ENCODE measurements around the gene CFAP53.

The CFAP53 gene

GRCh38 chr18:50282521-50283335 is 16.4 kb upstream of the CFAP53 start:
- TF ChIP-seq ZNF274 (IDR thresholded peaks at IDR 0.05; ENCODE audit: low read depth, low read length) (no peak), YY1 (IDR thresholded peaks at IDR 0.05; ENCODE audit: insufficient read depth, insufficient read length) (no peak), SUZ12 (IDR thresholded peaks at IDR 0.05; ENCODE audit: extremely low read depth, insufficient read depth, insufficient read length) (no peak)
- Histone ChIP-seq H3K9ac (ENCODE audit: insufficient read length, low read depth) (no peak overlapping the region), H3K36me3 (ENCODE audit: insufficient read depth, insufficient read length, low read length) (peaks cover 62% of the 10 kb centered on the region), H3K9me3 (ENCODE audit: insufficient read depth, low read length) (no peaks in the 10 kb centered on the region), H3K4me1 (ENCODE audit: insufficient read depth, insufficient read length) (peaks cover 6% of the 10 kb centered on the region), H3K27me3 (ENCODE audit: insufficient read depth, insufficient read length) (no peaks in the 10 kb centered on the region), H3K4me3 (ENCODE audit: insufficient read length, low read depth) (no peak overlapping the region)
- DNase-seq (ENCODE audit: low read depth, low spot score), result no peak

GRCh38 chr18:50281972-50282520 is 15.8 kb upstream of the CFAP53 start:
- TF ChIP-seq YY1 (IDR thresholded peaks at IDR 0.05; ENCODE audit: insufficient read depth, insufficient read length) (no peak), SUZ12 (IDR thresholded peaks at IDR 0.05; ENCODE audit: extremely low read depth, insufficient read depth, insufficient read length) (no peak), ZNF274 (IDR thresholded peaks at IDR 0.05; ENCODE audit: low read depth, low read length) (no peak)
- H3K36me3 ChIP-seq (ENCODE audit: insufficient read depth, insufficient read length, low read length), result peaks cover 64% of the 10 kb centered on the region
- no peaks in the 10 kb centered on the region for H3K9me3 ChIP-seq (ENCODE audit: insufficient read depth, low read length)
- H3K9ac ChIP-seq (ENCODE audit: insufficient read length, low read depth), result peak overlapping the region; percentile 95
- no peak for DNase-seq (ENCODE audit: low read depth, low spot score)
- H3K4me3 ChIP-seq (ENCODE audit: insufficient read length, low read depth), result peak overlapping the region; percentile 97
- peaks cover 6% of the 10 kb centered on the region for H3K4me1 ChIP-seq (ENCODE audit: insufficient read depth, insufficient read length)
- no peaks in the 10 kb centered on the region for H3K27me3 ChIP-seq (ENCODE audit: insufficient read depth, insufficient read length)

GRCh38 chr18:50281295-50281971 is 15.1 kb upstream of the CFAP53 start, which contains the start of gene MBD1:
TSS of gene MBD1 (minus strand) at chr18:50281523. CDS start at chr18:50279992, 1,531 bp downstream.
- H3K36me3 ChIP-seq (ENCODE audit: insufficient read depth, insufficient read length, low read length), result peaks cover 70% of the 10 kb centered on the region
- H3K27me3 ChIP-seq (ENCODE audit: insufficient read depth, insufficient read length), result no peaks in the 10 kb centered on the region
- peak within 1 kb of the TSS; percentile 97 for H3K4me3 ChIP-seq (ENCODE audit: insufficient read length, low read depth)
- peak; percentile 91 for DNase-seq (ENCODE audit: low read depth, low spot score)
- no peaks in the 10 kb centered on the region for H3K9me3 ChIP-seq (ENCODE audit: insufficient read depth, low read length)
- TF ChIP-seq ZNF274 (IDR thresholded peaks at IDR 0.05; ENCODE audit: low read depth, low read length), result no peak
- TF ChIP-seq SUZ12 (IDR thresholded peaks at IDR 0.05; ENCODE audit: extremely low read depth, insufficient read depth, insufficient read length), result no peak
- no peak for TF ChIP-seq YY1 (IDR thresholded peaks at IDR 0.05; ENCODE audit: insufficient read depth, insufficient read length)
- H3K4me1 ChIP-seq (ENCODE audit: insufficient read depth, insufficient read length), result peaks cover 6% of the 10 kb centered on the region
- peak within 1 kb of the TSS; percentile 95 for H3K9ac ChIP-seq (ENCODE audit: insufficient read length, low read depth)

- no peaks in the 10 kb centered on the region for H3K9me3 ChIP-seq (ENCODE audit: insufficient read depth, low read length)
- peaks cover 71% of the 10 kb centered on the region for H3K36me3 ChIP-seq (ENCODE audit: insufficient read depth, insufficient read length, low read length)
- peak overlapping the region; percentile 97 for H3K4me3 ChIP-seq (ENCODE audit: insufficient read length, low read depth)
- H3K4me1 ChIP-seq (ENCODE audit: insufficient read depth, insufficient read length), result peaks cover 6% of the 10 kb centered on the region
- DNase-seq (ENCODE audit: low read depth, low spot score), result no peak
- TF ChIP-seq ZNF274 (IDR thresholded peaks at IDR 0.05; ENCODE audit: low read depth, low read length), result no peak
- no peak for TF ChIP-seq YY1 (IDR thresholded peaks at IDR 0.05; ENCODE audit: insufficient read depth, insufficient read length)
- no peak for TF ChIP-seq SUZ12 (IDR thresholded peaks at IDR 0.05; ENCODE audit: extremely low read depth, insufficient read depth, insufficient read length)
- H3K27me3 ChIP-seq (ENCODE audit: insufficient read depth, insufficient read length), result no peaks in the 10 kb centered on the region
- H3K9ac ChIP-seq (ENCODE audit: insufficient read length, low read depth), result peak overlapping the region; percentile 95
Observed at GRCh38 chr18:50280707-50281294, 14.5 kb upstream of the CFAP53 start.

GRCh38 chr18:50279752-50280151 is 13.5 kb upstream of the CFAP53 start:
- no peak for DNase-seq (ENCODE audit: low read depth, low spot score)
- no peak for TF ChIP-seq SUZ12 (IDR thresholded peaks at IDR 0.05; ENCODE audit: extremely low read depth, insufficient read depth, insufficient read length)
- no peak for TF ChIP-seq ZNF274 (IDR thresholded peaks at IDR 0.05; ENCODE audit: low read depth, low read length)
- TF ChIP-seq YY1 (IDR thresholded peaks at IDR 0.05; ENCODE audit: insufficient read depth, insufficient read length), result no peak
- H3K27me3 ChIP-seq (ENCODE audit: insufficient read depth, insufficient read length), result no peaks in the 10 kb centered on the region
- H3K9me3 ChIP-seq (ENCODE audit: insufficient read depth, low read length), result no peaks in the 10 kb centered on the region
- H3K9ac ChIP-seq (ENCODE audit: insufficient read length, low read depth), result peak overlapping the region; percentile 3
- peaks cover 6% of the 10 kb centered on the region for H3K4me1 ChIP-seq (ENCODE audit: insufficient read depth, insufficient read length)
- H3K36me3 ChIP-seq (ENCODE audit: insufficient read depth, insufficient read length, low read length), result peaks cover 71% of the 10 kb centered on the region
- no peak overlapping the region for H3K4me3 ChIP-seq (ENCODE audit: insufficient read length, low read depth)

DNA sequence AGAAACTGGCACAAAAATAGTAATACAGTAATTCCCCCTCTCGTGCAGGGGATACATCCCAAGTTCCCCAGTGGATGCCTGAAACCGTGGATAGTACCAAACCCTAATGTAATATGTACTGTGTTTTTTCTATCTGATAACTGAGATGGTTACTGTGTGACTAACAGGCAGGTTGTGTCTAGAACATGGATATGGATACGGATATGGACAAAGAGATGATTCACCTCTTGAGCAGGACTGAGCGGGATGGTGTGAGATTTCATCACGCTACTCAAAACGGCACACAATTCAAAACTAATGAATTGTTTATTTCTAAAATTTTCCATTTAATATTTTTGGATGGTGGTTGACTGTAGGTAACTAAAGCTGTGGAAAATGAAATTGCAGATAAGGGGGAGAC is 11.6 kb upstream of the CFAP53 start:
- H3K27me3 ChIP-seq (ENCODE audit: insufficient read depth, insufficient read length), result no peaks in the 10 kb centered on the region
- peaks cover 71% of the 10 kb centered on the region for H3K36me3 ChIP-seq (ENCODE audit: insufficient read depth, insufficient read length, low read length)
- H3K9me3 ChIP-seq (ENCODE audit: insufficient read depth, low read length), result no peaks in the 10 kb centered on the region
- no peak for DNase-seq (ENCODE audit: low read depth, low spot score)
- no peak overlapping the region for H3K9ac ChIP-seq (ENCODE audit: insufficient read length, low read depth)
- H3K4me1 ChIP-seq (ENCODE audit: insufficient read depth, insufficient read length), result peaks cover 6% of the 10 kb centered on the region
- H3K4me3 ChIP-seq (ENCODE audit: insufficient read length, low read depth), result no peak overlapping the region
- TF ChIP-seq ZNF274 (IDR thresholded peaks at IDR 0.05; ENCODE audit: low read depth, low read length), result no peak
- TF ChIP-seq SUZ12 (IDR thresholded peaks at IDR 0.05; ENCODE audit: extremely low read depth, insufficient read depth, insufficient read length), result no peak
- TF ChIP-seq YY1 (IDR thresholded peaks at IDR 0.05; ENCODE audit: insufficient read depth, insufficient read length), result no peak

Measured in NT2/D1 (cell line).